Neural progenitor cell (in vitro differentiated cells): ENCODE measurements around the gene INPP5E. TPM values are rescaled to one million over a fixed set of nuclear protein-coding genes. Genes with fewer than 3 reads are reported as not detected.

Source experiments
- DNase-seq: peaks from one replicate; pipeline ENCODE4 v3.0.0-alpha.2; 2016; ENCODE audit warnings: low spot score
- H2AFZ ChIP-seq: fragments of 200-600 bp; sonication (generic); replicated peaks from 2 replicates; pipeline ENCODE4 v1.6.1; 2016; ENCODE audit warnings: antibody characterized with exemption
- H3F3A ChIP-seq: fragments of 200-600 bp; sonication (generic); 2 replicates; pipeline ENCODE4 v1.6.1; 2016; ENCODE audit warnings: antibody characterized with exemption, low read depth
- H3K27ac ChIP-seq: fragments of 200-600 bp; sonication (generic); 2 replicates; pipeline ENCODE4 v1.5.1; 2016; ENCODE audit warnings: mild to moderate bottlenecking
- H3K27me3 ChIP-seq: fragments of 200-600 bp; sonication (generic); 2 replicates; pipeline ENCODE4 v1.6.1; 2016; ENCODE audit warnings: mild to moderate bottlenecking, moderate library complexity
- H3K36me3 ChIP-seq: fragments of 200-600 bp; sonication (generic); 2 replicates; pipeline ENCODE4 v1.5.1; 2016
- H3K4me1 ChIP-seq: fragments of 200-600 bp; sonication (generic); 2 replicates; pipeline ENCODE4 v1.6.1; 2016; ENCODE audit warnings: mixed run types
- H3K4me2 ChIP-seq: fragments of 200-600 bp; sonication (generic); 2 replicates; pipeline ENCODE4 v1.6.1; 2016
- H3K4me3 ChIP-seq: fragments of 200-600 bp; sonication (generic); 2 replicates; pipeline ENCODE4 v1.5.1; 2016
- H3K79me2 ChIP-seq: fragments of 200-600 bp; sonication (generic); 2 replicates; pipeline ENCODE4 v1.6.1; 2016; ENCODE audit warnings: low read depth
- H3K9ac ChIP-seq: fragments of 200-600 bp; sonication (generic); 2 replicates; pipeline ENCODE4 v1.6.1; 2016
- H3K9me3 ChIP-seq: fragments of 200-600 bp; sonication (generic); 2 replicates; pipeline ENCODE4 v1.5.1; 2016; ENCODE audit warnings: low read depth
- H4K20me1 ChIP-seq: fragments of 200-600 bp; sonication (generic); 2 replicates; pipeline ENCODE4 v1.6.1; 2016; ENCODE audit warnings: low read depth
- H3K27ac Mint-ChIP-seq: 3 replicates; pipeline ENCODE4 v1.8.0; 2021; ENCODE audit warnings: mixed read lengths
- H3K27me3 Mint-ChIP-seq: 2 replicates; pipeline ENCODE4 v1.8.0; 2022; ENCODE audit warnings: low read depth, mild to moderate bottlenecking, inconsistent platforms, moderate library complexity, mixed read lengths; ENCODE audit not compliant: insufficient read depth
- H3K36me3 Mint-ChIP-seq: 3 replicates; pipeline ENCODE4 v1.8.0; 2021; ENCODE audit warnings: mixed read lengths
- H3K4me1 Mint-ChIP-seq: 3 replicates; pipeline ENCODE4 v1.8.0; 2021; ENCODE audit warnings: mixed read lengths
- H3K4me3 Mint-ChIP-seq: 3 replicates; pipeline ENCODE4 v1.8.0; 2021; ENCODE audit warnings: mild to moderate bottlenecking, moderate library complexity, mixed read lengths
- H3K9me3 Mint-ChIP-seq: 3 replicates; pipeline ENCODE4 v1.8.0; 2020; ENCODE audit warnings: mixed read lengths
- CTCF ChIP-seq: fragments of 200-600 bp; sonication (generic); IDR thresholded peaks from 2 replicates; pipeline ENCODE4 v1.5.1; 2017; ENCODE audit warnings: antibody characterized with exemption, mild to moderate bottlenecking
- EZH2 ChIP-seq: fragments of 200-600 bp; sonication (generic); IDR thresholded peaks from 2 replicates; pipeline ENCODE4 v1.6.1; 2017; ENCODE audit warnings: antibody characterized with exemption, mild to moderate bottlenecking, moderate library complexity
- EZH2phosphoT487 ChIP-seq: fragments of 200-600 bp; sonication (generic); IDR thresholded peaks from 2 replicates; pipeline ENCODE4 v1.6.1; 2017; ENCODE audit warnings: antibody characterized with exemption
- total RNA-seq: library from RNA; depleted of rRNA; stranded (reverse); fragments of >200 nt; gene quantifications from 2 replicates; pipeline ENCODE4 v1.2.3, GENCODE V29; 2015; ENCODE audit warnings: low replicate concordance

INPP5E gene
- total RNA-seq, 1 donor from 2014 or later: 8.8 TPM

- H3K36me3 ChIP-seq: no peaks in the 10 kb centered on the region
- H3F3A ChIP-seq: no peaks in the 10 kb centered on the region
- TF ChIP-seq EZH2phosphoT487 (no peak), CTCF (no peak), EZH2 (no peak)
- no peak overlapping the region for H3K4me3 Mint-ChIP-seq
- H3K9me3 ChIP-seq: no peaks in the 10 kb centered on the region
- H4K20me1 ChIP-seq: no peaks in the 10 kb centered on the region
- H3K27ac ChIP-seq: no peak overlapping the region
- H2AFZ ChIP-seq: no peak overlapping the region
- no peak overlapping the region for H3K4me3 ChIP-seq
- H3K79me2 ChIP-seq: no peaks in the 10 kb centered on the region
- no peak for DNase-seq
- H3K27me3 ChIP-seq: no peaks in the 10 kb centered on the region
- H3K27me3 Mint-ChIP-seq: peaks cover 4% of the 10 kb centered on the region
- no peak overlapping the region for H3K4me2 ChIP-seq
- H3K4me1 ChIP-seq: no peaks in the 10 kb centered on the region
- peaks cover 5% of the 10 kb centered on the region for H3K36me3 Mint-ChIP-seq
- no peak overlapping the region for H3K9ac ChIP-seq
- no peak overlapping the region for H3K27ac Mint-ChIP-seq
- no peaks in the 10 kb centered on the region for H3K4me1 Mint-ChIP-seq
- H3K9me3 Mint-ChIP-seq: no peaks in the 10 kb centered on the region
These were observed 14.8 kb downstream of the INPP5E start for GRCh38 chr9:136424750-136425362.

GRCh38 chr9:136423432-136424146 is 16.1 kb downstream of the INPP5E start:
- peaks cover 6% of the 10 kb centered on the region for H3K36me3 Mint-ChIP-seq
- Histone ChIP-seq H3F3A (no peaks in the 10 kb centered on the region), H3K4me1 (no peaks in the 10 kb centered on the region), H3K4me2 (no peak overlapping the region), H3K27me3 (no peaks in the 10 kb centered on the region), H2AFZ (no peak overlapping the region), H3K9me3 (no peaks in the 10 kb centered on the region), H4K20me1 (no peaks in the 10 kb centered on the region), H3K27ac (no peak overlapping the region), H3K4me3 (no peak overlapping the region), H3K9ac (no peak overlapping the region), H3K36me3 (no peaks in the 10 kb centered on the region), H3K79me2 (no peaks in the 10 kb centered on the region)
- no peak for TF ChIP-seq EZH2phosphoT487
- no peak for TF ChIP-seq CTCF
- TF ChIP-seq EZH2: no peak
- no peak overlapping the region for H3K4me3 Mint-ChIP-seq
- H3K27ac Mint-ChIP-seq: no peak overlapping the region
- H3K9me3 Mint-ChIP-seq: no peaks in the 10 kb centered on the region
- no peak for DNase-seq
- H3K27me3 Mint-ChIP-seq: peaks cover 4% of the 10 kb centered on the region
- H3K4me1 Mint-ChIP-seq: no peaks in the 10 kb centered on the region

GRCh38 chr9:136422876-136423275 is 16.8 kb downstream of the INPP5E start:
- DNase-seq: no peak
- Mint-ChIP-seq H3K4me1 (no peaks in the 10 kb centered on the region), H3K4me3 (no peak overlapping the region), H3K27me3 (peaks cover 4% of the 10 kb centered on the region), H3K36me3 (peaks cover 6% of the 10 kb centered on the region), H3K9me3 (no peaks in the 10 kb centered on the region), H3K27ac (no peak overlapping the region)
- no peak overlapping the region for H3K27ac ChIP-seq
- no peak for TF ChIP-seq EZH2
- TF ChIP-seq EZH2phosphoT487: no peak
- TF ChIP-seq CTCF: no peak
- no peaks in the 10 kb centered on the region for H3K79me2 ChIP-seq
- no peaks in the 10 kb centered on the region for H3K4me1 ChIP-seq
- no peak overlapping the region for H3K9ac ChIP-seq
- H3K36me3 ChIP-seq: no peaks in the 10 kb centered on the region
- no peaks in the 10 kb centered on the region for H3K27me3 ChIP-seq
- H3F3A ChIP-seq: no peaks in the 10 kb centered on the region
- no peak overlapping the region for H2AFZ ChIP-seq
- H3K9me3 ChIP-seq: no peaks in the 10 kb centered on the region
- no peak overlapping the region for H3K4me3 ChIP-seq
- no peak overlapping the region for H3K4me2 ChIP-seq
- H4K20me1 ChIP-seq: no peaks in the 10 kb centered on the region
